Occipital lobe (tissue), 2 donors: ENCODE data around the gene HOGA1. TPM values are rescaled to one million over a fixed set of nuclear protein-coding genes. Genes with fewer than 3 reads are reported as not detected.
"Not testable (repeated sequence)": the region's sequence is repeated elsewhere in the genome, so short reads cannot be mapped to it uniquely, and the experiment has no call there.

Experiments
- DNase-seq: peaks from one replicate; lab custom pipeline; 2025; lab: John Stamatoyannopoulos, UW
- total RNA-seq: library from RNA; depleted of rRNA; stranded (reverse); fragments of >200 nt; gene quantifications from one replicate; pipeline ENCODE4 v1.2.3, GENCODE V29; 2014

Gene HOGA1
- total RNA-seq, 1 donor from 2014 or later: 0.62 TPM

DNA sequence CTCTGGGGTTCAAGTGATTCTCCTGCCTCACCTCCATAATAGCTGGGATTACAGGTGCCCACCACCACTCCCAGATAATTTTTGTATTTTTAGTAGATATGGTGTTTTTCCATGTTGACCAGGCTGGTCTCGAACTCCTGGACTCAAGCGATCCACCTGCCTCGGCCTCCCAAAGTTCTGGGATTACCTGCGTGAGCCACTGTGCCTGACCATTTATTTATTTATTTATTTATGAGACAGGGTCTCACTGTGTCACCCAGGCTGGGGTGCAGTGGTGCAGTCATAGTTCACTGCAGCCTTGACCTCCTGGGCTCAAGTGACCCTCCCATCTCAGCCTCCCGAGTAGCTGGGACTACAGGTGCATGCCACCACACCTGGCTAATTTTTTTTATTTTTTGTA is 29.9 kb upstream of the HOGA1 start:
- DNase-seq: not testable (repeated sequence)

DNA sequence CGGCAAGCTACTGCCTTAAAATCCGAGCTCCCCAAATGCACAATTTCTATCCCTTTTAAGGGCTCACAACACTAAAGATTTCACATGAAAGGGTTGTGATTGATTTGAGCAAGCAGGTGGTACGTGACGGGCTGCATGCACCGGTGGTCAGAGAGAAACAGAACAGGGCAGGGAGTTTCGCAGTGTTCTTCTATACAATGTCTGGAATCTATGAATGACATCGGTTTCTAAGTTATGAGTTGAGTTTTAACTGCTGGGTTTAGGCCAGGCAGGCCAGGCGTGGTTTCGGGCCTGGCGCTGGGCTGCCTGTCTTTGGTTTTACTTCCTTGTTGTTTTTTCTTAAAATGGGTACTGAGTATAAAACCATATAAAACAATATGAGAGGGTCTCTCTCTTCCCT is 28.6 kb upstream of the HOGA1 start:
- not testable (repeated sequence) for DNase-seq

DNA sequence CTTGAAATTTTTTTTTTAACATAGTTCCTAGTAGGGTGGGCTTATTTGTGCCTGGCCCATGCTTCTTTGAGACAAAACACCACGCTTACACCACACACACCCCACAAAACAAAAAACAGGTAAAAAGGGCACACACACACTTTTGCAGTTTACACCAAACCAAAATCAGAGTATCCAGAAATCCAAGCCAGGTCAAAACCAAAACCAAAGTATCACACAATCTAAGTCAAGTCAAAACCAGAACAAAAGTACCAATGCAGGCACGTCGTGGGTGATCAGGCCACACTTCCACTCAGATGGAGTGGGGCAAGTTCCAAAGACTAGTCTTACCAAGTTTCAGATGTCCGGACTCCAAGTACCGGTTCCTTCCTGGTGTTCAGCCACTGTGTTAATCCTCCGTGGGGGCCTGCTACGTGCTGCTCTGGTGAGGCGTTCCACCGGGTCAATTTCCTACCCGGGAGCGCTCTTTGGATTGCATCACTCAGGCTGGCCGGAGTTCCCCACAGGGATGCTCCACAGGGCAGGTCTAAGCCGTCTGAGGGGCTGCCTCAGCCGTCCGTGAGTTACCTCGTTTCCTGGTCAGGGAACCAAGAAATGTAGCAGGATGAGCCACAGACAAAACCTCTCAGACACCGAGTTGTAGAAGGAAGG is 23.3 kb upstream of the HOGA1 start:
- not testable (repeated sequence) for DNase-seq

GRCh38 chr10:97561386-97562077 is 22.7 kb upstream of the HOGA1 start:
- not testable (repeated sequence) for DNase-seq

DNA sequence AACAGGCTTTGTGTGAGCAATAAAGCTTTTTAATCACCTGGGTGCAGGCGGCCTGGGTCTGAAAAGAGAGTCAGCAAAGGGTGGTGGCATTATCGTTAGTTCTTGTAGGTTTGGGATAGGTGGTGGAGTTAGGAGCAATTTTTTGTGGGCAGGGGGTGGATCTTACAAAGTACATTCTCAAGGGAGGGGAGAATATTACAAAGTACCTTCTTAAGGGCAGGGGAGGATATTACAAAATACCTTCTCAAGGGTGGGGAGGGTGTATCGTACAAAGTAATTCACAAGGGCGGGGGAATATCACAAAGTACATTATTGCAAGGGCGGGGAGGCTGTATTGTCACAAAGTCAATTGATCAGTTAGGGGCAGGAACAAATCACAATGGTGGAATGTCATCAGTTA is 21.9 kb upstream of the HOGA1 start:
- DNase-seq: not testable (repeated sequence)

GRCh38 chr10:97563337-97563736 is 20.9 kb upstream of the HOGA1 start:
- no peak for DNase-seq

DNA sequence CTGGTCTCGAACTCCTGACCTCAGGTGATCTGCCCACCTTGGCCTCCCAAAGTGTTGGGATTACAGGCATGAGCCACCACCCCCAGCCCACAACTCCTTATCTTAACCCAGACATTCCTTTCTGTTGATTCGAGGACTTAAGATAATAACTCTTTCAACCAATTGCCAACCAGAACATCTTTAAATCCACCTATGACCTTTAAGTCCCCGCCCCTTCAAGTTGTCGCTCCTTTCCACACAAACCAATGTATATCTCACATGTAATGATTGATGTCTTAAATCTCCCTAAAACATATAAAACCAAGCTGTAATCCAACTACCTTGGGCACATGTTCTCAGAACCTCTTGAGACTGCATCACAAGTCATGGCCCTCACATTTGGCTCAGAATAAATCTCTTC is 19.4 kb upstream of the HOGA1 start:
- no peak for DNase-seq

DNA sequence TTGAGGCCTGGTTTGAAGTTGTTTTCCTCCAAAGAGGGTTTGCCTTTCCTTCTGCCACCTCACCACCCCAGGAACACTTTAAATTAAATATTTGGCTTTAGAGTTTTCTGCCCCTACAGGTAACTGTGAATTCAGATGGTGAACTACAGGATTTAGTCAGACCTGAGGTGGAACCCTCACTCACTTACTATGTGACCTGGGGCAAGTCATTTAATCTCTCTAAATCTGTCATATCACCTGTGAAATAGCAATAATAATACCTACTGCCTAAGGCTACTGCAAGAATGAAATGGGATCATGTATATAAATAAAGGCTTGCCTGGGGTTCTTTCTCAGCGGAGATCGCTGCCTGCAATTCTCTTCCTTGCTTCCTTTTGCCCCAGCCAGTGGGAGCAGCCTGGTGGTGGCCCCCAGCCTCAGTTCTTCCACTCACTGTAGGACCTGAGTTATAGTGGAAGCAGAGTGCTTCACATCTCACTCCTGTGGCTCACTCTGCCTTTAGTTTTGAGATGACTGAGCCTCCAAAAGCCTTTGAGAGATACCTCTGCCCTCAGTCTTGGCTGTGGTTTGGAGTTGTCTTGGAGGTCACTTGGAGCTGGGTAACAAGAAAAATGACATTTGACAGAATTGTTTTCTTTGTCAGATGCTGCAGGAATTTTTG is 17.7 kb upstream of the HOGA1 start:
- DNase-seq: no peak

DNA sequence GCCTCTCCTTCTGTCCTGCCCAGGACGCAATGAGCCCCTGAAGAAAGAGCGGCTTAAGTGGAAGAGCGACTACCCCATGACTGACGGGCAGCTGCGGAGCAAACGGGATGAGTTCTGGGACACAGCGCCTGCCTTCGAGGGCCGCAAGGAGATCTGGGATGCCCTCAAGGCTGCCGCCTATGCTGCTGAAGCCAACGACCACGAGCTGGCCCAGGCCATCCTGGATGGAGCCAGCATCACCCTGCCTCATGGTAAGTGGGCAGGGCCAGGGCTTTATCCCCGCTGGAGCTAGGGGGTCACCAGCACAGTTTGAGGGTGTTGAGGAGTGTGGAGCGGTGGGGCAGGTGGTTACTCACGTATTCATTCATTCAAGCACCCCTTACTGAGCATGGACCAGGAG is 16.3 kb upstream of the HOGA1 start:
- DNase-seq: no peak

DNA sequence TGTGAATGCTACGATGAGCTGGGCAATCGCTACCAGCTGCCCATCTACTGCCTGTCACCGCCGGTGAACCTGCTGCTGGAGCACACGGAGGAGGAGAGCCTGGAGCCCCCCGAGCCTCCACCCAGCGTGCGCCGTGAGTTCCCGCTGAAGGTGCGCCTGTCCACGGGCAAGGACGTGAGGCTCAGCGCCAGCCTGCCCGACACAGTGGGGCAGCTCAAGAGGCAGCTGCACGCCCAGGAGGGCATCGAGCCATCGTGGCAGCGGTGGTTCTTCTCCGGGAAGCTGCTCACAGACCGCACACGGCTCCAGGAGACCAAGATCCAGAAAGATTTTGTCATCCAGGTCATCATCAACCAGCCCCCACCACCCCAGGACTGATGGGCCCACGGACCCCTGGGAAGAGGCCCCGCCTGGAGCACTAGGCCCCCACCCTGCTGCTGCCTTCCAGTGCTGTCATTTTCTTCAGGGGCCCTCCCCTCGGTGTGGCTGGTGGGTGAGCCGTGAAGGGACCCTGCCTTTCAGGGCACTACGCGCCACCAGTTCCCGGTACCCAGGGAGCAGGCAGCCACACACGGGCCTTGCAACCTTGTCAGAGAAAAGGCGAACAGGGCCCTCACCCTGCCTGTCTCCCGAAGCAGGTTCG is 13.9 kb upstream of the HOGA1 start:
- DNase-seq: no peak

DNA sequence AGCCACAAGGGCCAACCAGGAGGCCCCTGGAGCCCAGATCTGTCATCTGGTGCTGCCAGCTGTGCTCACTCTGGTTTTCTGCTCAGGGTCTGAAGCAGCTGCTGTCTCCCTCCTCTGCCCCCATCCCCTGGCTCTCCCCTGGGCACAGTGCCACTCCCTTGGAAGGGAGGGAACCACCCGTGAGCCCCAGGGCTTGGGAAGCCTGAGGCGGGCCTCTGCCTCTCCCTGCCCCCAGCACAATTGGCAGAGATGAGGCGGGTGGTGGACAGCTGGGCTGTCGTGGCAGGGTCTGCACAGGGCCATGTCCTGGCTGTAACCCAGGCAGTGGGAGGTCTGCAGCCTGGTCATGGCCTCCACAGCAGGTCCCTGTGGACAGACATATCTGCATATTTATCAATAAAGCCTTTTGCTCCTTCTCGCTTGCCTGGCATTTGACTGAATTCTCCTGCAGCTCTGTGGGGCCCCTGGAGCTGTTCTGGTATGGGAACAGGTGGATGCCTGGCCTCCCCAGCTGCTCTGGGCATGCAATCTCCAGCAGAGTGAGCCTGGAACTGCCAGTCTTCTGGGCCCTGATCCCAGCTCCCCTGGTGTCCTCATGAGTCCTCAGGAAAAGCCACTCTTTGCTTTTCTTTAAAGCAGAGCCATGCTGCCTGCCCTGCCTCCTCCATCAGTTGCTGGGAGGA is 13.3 kb upstream of the HOGA1 start:
- DNase-seq: no peak

DNA sequence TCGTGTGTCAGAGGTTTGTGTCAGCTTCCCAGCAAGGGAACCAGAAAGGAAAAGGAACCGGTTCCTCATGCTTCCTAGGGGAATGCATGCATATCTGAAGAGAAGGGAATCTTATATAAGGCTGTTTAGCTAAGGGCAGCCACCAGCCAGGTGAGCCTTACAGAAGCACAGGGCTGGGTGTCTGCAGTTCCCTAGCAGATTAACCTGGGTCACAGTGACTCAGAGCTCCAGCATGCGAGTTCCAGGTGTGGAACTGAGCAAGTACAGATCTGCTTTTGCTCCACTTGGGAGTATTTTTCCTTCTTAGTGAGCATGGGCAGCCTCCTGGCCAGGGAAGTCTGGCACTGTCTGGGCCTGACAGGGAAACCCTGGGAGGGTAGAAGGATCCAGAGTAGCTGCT is 12.6 kb upstream of the HOGA1 start:
- DNase-seq: no peak

DNA sequence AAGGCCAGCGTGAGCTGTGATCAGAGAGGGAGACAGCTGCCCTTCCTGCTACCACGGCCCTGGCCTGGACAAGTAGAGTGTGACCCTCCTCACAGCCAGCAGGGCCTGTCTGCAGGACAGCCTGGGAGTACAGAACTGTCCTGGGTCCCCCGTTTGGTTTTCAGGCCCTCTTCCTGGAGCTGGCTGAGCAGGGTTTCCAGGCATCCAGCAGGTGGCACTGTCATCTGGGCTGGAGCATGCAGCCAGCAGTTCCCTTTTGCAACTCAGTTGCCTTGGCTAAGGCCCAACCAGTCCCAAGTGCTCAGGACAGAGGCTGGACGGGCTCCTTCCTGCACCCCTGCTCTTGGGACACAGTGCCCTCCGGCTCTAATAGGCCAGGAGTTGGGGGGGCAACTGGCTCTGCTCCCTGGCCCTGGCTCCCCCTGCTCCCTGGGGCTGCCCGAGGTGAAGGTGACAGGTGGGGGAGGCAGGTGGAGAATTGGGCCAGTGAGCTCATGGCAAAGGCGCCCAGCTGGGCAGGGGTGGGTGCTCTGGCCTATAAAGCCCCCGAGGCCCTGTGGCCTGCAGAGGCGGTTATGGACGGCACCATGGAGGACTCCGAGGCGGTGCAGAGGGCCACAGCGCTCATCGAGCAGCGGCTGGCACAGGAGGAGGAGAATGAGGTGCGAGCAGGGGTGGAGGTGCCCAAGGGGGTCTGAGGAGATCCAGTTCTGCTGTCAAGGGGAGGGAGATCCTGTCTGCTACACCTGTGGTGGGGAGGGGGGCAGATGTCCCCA is 11.8 kb upstream of the HOGA1 start, which contains the start of gene ANKRD2:
TSS of gene ANKRD2 (plus strand) at position 566 of the 776 bp plus-strand sequence. CDS start at position 576, 10 bp downstream.
- peak; percentile 19 for DNase-seq

GRCh38 chr10:97573021-97573420 is 11.2 kb upstream of the HOGA1 start:
- DNase-seq: no peak

DNA sequence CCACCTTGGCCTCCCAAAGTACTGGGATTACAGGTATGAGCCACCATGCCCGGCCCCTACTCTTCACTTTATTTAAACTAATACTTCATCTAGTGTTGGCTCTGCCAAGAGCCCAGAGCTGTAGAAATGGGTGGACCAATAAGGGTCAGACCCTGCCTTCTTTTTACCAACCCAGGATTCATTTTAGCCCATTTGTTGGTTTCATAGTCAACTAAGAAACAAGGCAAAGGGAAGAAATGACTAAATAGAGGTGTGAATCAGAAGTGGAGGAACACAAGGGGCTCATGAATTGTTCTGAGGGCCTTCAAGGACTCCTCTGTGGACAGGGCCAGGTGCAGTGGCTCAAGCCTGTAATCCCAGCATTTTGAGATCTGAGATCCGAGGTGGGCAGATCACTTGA is 10.5 kb upstream of the HOGA1 start:
- DNase-seq: no peak

DNA sequence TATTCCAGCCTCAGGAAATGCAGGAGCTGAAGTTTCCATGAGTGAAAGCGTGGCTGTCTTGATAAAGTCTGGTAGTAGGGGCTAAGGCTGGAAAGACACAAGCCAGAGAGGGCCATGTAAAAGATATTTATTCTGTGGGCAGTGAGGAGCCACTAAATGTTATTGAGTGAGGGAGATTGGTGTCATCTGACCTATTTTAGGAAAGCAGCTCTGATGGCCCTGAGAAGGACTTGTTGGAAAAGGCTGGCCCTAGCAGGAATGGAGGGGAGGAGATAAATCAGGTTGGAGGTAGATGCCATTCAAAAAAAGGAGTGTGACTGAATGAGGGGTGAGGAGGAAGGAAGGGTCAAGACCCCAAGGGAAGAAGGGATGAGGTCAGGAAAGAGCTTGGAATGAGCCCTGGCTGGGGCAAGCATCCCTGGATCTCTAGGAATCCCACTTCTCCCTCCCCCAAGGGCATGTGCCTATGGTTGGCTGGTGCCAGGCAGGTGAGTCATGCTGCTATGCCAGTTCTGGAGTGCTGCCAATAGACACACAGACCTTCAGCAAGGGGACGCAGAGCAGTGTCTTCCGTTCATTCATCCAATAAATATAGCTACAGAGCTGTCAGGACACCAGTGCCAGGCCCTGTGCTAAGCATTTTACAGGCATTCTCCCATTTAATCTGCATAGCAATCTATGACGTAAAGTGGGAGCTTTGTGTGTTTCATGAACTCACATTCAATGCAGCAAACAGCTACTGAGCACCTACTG is 9.6 kb upstream of the HOGA1 start:
- no peak for DNase-seq

GRCh38 chr10:97575127-97575668 is 9.0 kb upstream of the HOGA1 start:
- no peak for DNase-seq

DNA sequence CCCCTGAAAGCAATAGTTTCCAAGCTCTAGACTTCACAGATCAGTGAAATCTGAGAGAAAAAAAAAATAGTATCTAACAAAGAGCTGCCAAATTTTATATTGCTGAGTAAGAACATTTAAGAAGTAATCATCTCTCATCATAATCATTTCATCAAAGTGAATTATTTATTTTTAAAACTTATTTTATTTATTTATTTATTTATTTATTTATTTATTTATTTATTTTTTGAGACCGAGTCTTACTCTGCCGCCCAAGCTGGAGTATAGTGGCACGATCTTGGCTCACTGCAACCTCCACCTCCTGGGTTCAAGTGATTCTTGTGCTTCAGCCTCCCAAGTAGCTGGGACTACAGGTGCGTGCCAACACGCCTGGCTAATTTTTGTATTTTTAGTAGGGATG is 7.7 kb upstream of the HOGA1 start:
- not testable (repeated sequence) for DNase-seq

- no peak for DNase-seq
Measured at GRCh38 chr10:97577701-97578100, 6.5 kb upstream of the HOGA1 start.
